NCI-H1436 treated with DMSO at 0.1 percent for 48 hours (cell line): ENCODE measurements around the gene C1QB.

Experiments
- DNase-seq: peaks from one replicate; lab custom pipeline; 2025; lab: John Stamatoyannopoulos, UW

The C1QB gene

GRCh38 chr1:22635436-22635835 lies 17.6 kb upstream of the C1QB start:
- no peak for DNase-seq

- DNase-seq, result no peak
Measured at GRCh38 chr1:22636353-22636752, 16.7 kb upstream of the C1QB start, which contains the start of gene C1QA. Gene C1QA, plus strand, starts transcription at chr1:22636628. Its CDS starts 989 bp downstream, at chr1:22637617.

GRCh38 chr1:22636927-22637326 lies 16.1 kb upstream of the C1QB start:
- no peak for DNase-seq

- DNase-seq, result no peak
Measured at GRCh38 chr1:22637907-22638445, 15.1 kb upstream of the C1QB start.

- no peak for DNase-seq
Measured at GRCh38 chr1:22638476-22639234, 14.4 kb upstream of the C1QB start.

GRCh38 chr1:22639286-22639685 lies 13.8 kb upstream of the C1QB start:
- DNase-seq, result no peak

GRCh38 chr1:22641247-22641646 lies 11.8 kb upstream of the C1QB start:
- no peak for DNase-seq

- DNase-seq, result no peak
Measured at GRCh38 chr1:22641906-22642636, 11.0 kb upstream of the C1QB start.

GRCh38 chr1:22643381-22643780 lies 9.7 kb upstream of the C1QB start, which contains the start of gene C1QC:
Gene C1QC, plus strand, starts transcription at chr1:22643633. Its CDS starts 391 bp downstream, at chr1:22644024.
- no peak for DNase-seq

- DNase-seq, result no peak
Measured at GRCh38 chr1:22643928-22644327, 9.1 kb upstream of the C1QB start.

- DNase-seq, result no peak
Measured at GRCh38 chr1:22645931-22646330, 7.1 kb upstream of the C1QB start.

- no peak for DNase-seq
Measured at GRCh38 chr1:22646384-22646783, 6.7 kb upstream of the C1QB start.

GRCh38 chr1:22650089-22650693 lies 2.8 kb upstream of the C1QB start:
- DNase-seq, result no peak

- DNase-seq, result no peak
Measured at GRCh38 chr1:22651941-22652856, 837 bp upstream of the C1QB start.

GRCh38 chr1:22654692-22655091 lies 1.7 kb downstream of the C1QB start:
- no peak for DNase-seq

GRCh38 chr1:22658385-22659163 lies 5.5 kb downstream of the C1QB start:
- DNase-seq, result no peak

GRCh38 chr1:22660716-22661241 lies 7.7 kb downstream of the C1QB start:
- no peak for DNase-seq

- no peak for DNase-seq
Measured at GRCh38 chr1:22661880-22662279, 8.8 kb downstream of the C1QB start.

GRCh38 chr1:22662318-22662717 lies 9.3 kb downstream of the C1QB start:
- peak; percentile 52 for DNase-seq

- DNase-seq, result no peak
Measured at GRCh38 chr1:22662986-22663408, 10.0 kb downstream of the C1QB start.
